ENCODE data around the gene RASAL1. TPM values are rescaled to one million over a fixed set of nuclear protein-coding genes. Genes with fewer than 3 reads are reported as not detected.

RASAL1 gene
- total RNA-seq, 1 experiment from 2014 or later, result 8.1 TPM

DNA sequence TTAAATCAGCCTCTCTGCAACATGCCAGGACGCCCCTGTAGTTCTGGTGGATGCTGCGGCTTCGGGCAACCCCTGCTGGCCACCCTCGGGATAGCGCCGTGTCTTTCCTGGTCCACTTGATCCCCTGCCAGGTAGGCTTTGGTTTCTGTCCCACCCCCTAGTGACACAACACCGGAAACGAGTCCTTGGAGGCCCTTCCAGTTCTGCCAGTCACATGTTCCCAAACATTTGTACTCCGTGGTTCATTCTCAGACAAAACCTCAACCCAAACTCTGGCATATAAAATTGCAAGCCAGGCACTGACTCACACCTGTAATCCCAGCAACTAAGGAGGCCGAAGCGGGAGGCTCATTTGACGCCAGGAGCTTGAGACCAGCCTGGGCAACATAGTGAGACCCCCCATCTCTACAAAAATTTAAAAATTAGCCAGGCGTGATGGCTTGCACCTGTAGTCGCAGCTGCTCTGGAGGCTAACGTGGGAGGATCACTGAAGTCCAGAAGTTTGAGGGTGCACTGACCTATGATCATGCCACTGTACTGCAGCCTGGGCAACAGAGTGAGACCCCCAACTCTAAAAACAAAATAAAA lies 37.0 kb downstream of the RASAL1 start (continued):
- TF ChIP-seq, protein P1, sequence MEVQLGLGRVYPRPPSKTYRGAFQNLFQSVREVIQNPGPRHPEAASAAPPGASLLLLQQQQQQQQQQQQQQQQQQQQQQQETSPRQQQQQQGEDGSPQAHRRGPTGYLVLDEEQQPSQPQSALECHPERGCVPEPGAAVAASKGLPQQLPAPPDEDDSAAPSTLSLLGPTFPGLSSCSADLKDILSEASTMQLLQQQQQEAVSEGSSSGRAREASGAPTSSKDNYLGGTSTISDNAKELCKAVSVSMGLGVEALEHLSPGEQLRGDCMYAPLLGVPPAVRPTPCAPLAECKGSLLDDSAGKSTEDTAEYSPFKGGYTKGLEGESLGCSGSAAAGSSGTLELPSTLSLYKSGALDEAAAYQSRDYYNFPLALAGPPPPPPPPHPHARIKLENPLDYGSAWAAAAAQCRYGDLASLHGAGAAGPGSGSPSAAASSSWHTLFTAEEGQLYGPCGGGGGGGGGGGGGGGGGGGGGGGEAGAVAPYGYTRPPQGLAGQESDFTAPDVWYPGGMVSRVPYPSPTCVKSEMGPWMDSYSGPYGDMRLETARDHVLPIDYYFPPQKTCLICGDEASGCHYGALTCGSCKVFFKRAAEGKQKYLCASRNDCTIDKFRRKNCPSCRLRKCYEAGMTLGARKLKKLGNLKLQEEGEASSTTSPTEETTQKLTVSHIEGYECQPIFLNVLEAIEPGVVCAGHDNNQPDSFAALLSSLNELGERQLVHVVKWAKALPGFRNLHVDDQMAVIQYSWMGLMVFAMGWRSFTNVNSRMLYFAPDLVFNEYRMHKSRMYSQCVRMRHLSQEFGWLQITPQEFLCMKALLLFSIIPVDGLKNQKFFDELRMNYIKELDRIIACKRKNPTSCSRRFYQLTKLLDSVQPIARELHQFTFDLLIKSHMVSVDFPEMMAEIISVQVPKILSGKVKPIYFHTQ (CRISPR knock-in tag; IDR thresholded peaks at IDR 0.05), result 0 out of 2 replicates have a peak, but pooled peaks have one; percentile 36
- TF ChIP-seq NR2C2 (CRISPR knock-in tag; IDR thresholded peaks at IDR 0.05), result no peak
- TF ChIP-seq, protein P2, sequence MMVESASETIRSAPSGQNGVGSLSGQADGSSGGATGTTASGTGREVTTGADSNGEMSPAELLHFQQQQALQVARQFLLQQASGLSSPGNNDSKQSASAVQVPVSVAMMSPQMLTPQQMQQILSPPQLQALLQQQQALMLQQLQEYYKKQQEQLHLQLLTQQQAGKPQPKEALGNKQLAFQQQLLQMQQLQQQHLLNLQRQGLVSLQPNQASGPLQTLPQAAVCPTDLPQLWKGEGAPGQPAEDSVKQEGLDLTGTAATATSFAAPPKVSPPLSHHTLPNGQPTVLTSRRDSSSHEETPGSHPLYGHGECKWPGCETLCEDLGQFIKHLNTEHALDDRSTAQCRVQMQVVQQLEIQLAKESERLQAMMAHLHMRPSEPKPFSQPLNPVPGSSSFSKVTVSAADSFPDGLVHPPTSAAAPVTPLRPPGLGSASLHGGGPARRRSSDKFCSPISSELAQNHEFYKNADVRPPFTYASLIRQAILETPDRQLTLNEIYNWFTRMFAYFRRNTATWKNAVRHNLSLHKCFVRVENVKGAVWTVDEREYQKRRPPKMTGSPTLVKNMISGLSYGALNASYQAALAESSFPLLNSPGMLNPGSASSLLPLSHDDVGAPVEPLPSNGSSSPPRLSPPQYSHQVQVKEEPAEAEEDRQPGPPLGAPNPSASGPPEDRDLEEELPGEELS (CRISPR knock-in tag; IDR thresholded peaks at IDR 0.05), result no peak
- TF ChIP-seq, protein P3, sequence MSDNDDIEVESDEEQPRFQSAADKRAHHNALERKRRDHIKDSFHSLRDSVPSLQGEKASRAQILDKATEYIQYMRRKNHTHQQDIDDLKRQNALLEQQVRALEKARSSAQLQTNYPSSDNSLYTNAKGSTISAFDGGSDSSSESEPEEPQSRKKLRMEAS (CRISPR knock-in tag; IDR thresholded peaks at IDR 0.05), result no peak
- no peak for TF ChIP-seq ZNF317 (CRISPR knock-in tag; IDR thresholded peaks at IDR 0.05; ENCODE audit: borderline replicate concordance, low read depth)
- TF ChIP-seq FOXP1 (CRISPR knock-in tag; IDR thresholded peaks at IDR 0.05; ENCODE audit: borderline replicate concordance), result 0 out of 2 replicates have a peak, but pooled peaks have one; percentile 33
- TF ChIP-seq NFATC4 (CRISPR knock-in tag; IDR thresholded peaks at IDR 0.05), result no peak
- TF ChIP-seq GTF2I (CRISPR knock-in tag; conservative IDR thresholded peaks at IDR 0.05), result peak; percentile 97
- TF ChIP-seq ETV6 (CRISPR knock-in tag; IDR thresholded peaks at IDR 0.05), result no peak
- TF ChIP-seq, protein P4, sequence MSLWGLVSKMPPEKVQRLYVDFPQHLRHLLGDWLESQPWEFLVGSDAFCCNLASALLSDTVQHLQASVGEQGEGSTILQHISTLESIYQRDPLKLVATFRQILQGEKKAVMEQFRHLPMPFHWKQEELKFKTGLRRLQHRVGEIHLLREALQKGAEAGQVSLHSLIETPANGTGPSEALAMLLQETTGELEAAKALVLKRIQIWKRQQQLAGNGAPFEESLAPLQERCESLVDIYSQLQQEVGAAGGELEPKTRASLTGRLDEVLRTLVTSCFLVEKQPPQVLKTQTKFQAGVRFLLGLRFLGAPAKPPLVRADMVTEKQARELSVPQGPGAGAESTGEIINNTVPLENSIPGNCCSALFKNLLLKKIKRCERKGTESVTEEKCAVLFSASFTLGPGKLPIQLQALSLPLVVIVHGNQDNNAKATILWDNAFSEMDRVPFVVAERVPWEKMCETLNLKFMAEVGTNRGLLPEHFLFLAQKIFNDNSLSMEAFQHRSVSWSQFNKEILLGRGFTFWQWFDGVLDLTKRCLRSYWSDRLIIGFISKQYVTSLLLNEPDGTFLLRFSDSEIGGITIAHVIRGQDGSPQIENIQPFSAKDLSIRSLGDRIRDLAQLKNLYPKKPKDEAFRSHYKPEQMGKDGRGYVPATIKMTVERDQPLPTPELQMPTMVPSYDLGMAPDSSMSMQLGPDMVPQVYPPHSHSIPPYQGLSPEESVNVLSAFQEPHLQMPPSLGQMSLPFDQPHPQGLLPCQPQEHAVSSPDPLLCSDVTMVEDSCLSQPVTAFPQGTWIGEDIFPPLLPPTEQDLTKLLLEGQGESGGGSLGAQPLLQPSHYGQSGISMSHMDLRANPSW (CRISPR knock-in tag; conservative IDR thresholded peaks at IDR 0.05; ENCODE audit: low read depth), result no peak
- TF ChIP-seq ZBTB21 (CRISPR knock-in tag; IDR thresholded peaks at IDR 0.05; ENCODE audit: borderline replicate concordance), result 0 out of 2 replicates have a peak, but pooled peaks have one; percentile 11
- TF ChIP-seq, protein P5, sequence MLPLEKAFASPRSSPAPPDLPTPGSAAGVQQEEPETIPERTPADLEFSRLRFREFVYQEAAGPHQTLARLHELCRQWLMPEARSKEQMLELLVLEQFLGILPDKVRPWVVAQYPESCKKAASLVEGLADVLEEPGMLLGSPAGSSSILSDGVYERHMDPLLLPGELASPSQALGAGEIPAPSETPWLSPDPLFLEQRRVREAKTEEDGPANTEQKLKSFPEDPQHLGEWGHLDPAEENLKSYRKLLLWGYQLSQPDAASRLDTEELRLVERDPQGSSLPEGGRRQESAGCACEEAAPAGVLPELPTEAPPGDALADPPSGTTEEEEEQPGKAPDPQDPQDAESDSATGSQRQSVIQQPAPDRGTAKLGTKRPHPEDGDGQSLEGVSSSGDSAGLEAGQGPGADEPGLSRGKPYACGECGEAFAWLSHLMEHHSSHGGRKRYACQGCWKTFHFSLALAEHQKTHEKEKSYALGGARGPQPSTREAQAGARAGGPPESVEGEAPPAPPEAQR (CRISPR knock-in tag; IDR thresholded peaks at IDR 0.05), result no peak
- TF ChIP-seq, protein P6, sequence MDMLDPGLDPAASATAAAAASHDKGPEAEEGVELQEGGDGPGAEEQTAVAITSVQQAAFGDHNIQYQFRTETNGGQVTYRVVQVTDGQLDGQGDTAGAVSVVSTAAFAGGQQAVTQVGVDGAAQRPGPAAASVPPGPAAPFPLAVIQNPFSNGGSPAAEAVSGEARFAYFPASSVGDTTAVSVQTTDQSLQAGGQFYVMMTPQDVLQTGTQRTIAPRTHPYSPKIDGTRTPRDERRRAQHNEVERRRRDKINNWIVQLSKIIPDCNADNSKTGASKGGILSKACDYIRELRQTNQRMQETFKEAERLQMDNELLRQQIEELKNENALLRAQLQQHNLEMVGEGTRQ (CRISPR knock-in tag; IDR thresholded peaks at IDR 0.05), result peak; percentile 66
- TF ChIP-seq MYBL2 (CRISPR knock-in tag; IDR thresholded peaks at IDR 0.05), result no peak
- TF ChIP-seq ZNF423 (CRISPR knock-in tag; IDR thresholded peaks at IDR 0.05), result no peak
